ENCODE data around the gene PJA1. TPM values are rescaled to one million over a fixed set of nuclear protein-coding genes. Genes with fewer than 3 reads are reported as not detected.

PJA1 gene
- polyA plus RNA-seq, 1 of the 3 experiments (the other 2 are of a cell fraction), result 16.5 TPM

- Histone ChIP-seq H3K9ac (no peak overlapping the region), H3K4me3 (ENCODE audit: low read depth in 2 of 2, low read length in 1 of 2) (no peak overlapping the region), H3K4me1 (ENCODE audit: control insufficient read depth in 1 of 2, insufficient read depth in 2 of 2, low read depth in 1 of 2, low read length in 1 of 2) (peaks cover 0 to 2% of the 10 kb centered on the region in 2 experiments; a peak in 1 of 4 replicates), H3K9me3 (no peaks in the 10 kb centered on the region), H3K27me3 (ENCODE audit: insufficient read depth) (peaks cover 17% of the 10 kb centered on the region; the same call in 1 of the 2 replicates), H4K20me1 (ENCODE audit: insufficient read depth) (no peaks in the 10 kb centered on the region), H3K4me2 (no peak overlapping the region), H3K36me3 (replicated peaks in 1 of 2; ENCODE audit: control insufficient read depth in 1 of 2, insufficient read depth in 2 of 2, low read length in 1 of 2) (no peaks in the 10 kb centered on the region), H3K9me2 (no peaks in the 10 kb centered on the region), H3F3A (replicated peaks; ENCODE audit: insufficient read depth) (no peaks in the 10 kb centered on the region), H3K79me2 (ENCODE audit: insufficient read depth) (no peaks in the 10 kb centered on the region), H2AFZ (ENCODE audit: low read depth) (no peak overlapping the region), H3K27ac (ENCODE audit: low read depth in 2 of 2, low read length in 1 of 2) (no peak overlapping the region)
- no peak for DNase-seq
- ChIA-PET CTCF (interaction anchor here (1.1 to 1.2 kb wide), 2 partner anchors 20 to 21 kb away, joined by 3 read pairs; no protein-coding TSS in a partner anchor), POLR2A (no interaction called here)
- WGBS (ENCODE audit: low lambda C conversion rate), result 25% methylated on average over 4 of the region's 4 CpGs
- no peak for TF ChIP-seq FOXM1 (IDR thresholded peaks at IDR 0.05; ENCODE audit: low read depth)
- TF ChIP-seq SIN3A (IDR thresholded peaks at IDR 0.05; ENCODE audit: borderline replicate concordance, low read depth, low read length), result no peak
- no peak for TF ChIP-seq GABPA (IDR thresholded peaks at IDR 0.05; ENCODE audit: low read depth)
- no peak for TF ChIP-seq ELF1 (IDR thresholded peaks at IDR 0.05)
- TF ChIP-seq ZBTB33 (IDR thresholded peaks at IDR 0.05; ENCODE audit: borderline replicate concordance, low read depth), result no peak
- TF ChIP-seq TEAD4 (IDR thresholded peaks at IDR 0.05; ENCODE audit: borderline replicate concordance, insufficient read depth), result no peak
- no peak for TF ChIP-seq SMC3 (IDR thresholded peaks at IDR 0.05; ENCODE audit: low read depth, low read length)
- no peak for TF ChIP-seq TAF1 (IDR thresholded peaks at IDR 0.05; ENCODE audit: borderline replicate concordance, low read depth, low read length)
- TF ChIP-seq, protein P1, sequence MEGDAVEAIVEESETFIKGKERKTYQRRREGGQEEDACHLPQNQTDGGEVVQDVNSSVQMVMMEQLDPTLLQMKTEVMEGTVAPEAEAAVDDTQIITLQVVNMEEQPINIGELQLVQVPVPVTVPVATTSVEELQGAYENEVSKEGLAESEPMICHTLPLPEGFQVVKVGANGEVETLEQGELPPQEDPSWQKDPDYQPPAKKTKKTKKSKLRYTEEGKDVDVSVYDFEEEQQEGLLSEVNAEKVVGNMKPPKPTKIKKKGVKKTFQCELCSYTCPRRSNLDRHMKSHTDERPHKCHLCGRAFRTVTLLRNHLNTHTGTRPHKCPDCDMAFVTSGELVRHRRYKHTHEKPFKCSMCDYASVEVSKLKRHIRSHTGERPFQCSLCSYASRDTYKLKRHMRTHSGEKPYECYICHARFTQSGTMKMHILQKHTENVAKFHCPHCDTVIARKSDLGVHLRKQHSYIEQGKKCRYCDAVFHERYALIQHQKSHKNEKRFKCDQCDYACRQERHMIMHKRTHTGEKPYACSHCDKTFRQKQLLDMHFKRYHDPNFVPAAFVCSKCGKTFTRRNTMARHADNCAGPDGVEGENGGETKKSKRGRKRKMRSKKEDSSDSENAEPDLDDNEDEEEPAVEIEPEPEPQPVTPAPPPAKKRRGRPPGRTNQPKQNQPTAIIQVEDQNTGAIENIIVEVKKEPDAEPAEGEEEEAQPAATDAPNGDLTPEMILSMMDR (IDR thresholded peaks at IDR 0.05), result no peak
- no peak for TF ChIP-seq YY1 (IDR thresholded peaks at IDR 0.05; ENCODE audit: low read depth)
These were observed 38.4 kb upstream of the PJA1 start for GRCh38 chrX:69203638-69204037.

GRCh38 chrX:69197690-69198089, 32.4 kb upstream of the PJA1 start:
- no peaks in the 10 kb centered on the region for H4K20me1 ChIP-seq (ENCODE audit: insufficient read depth)
- peak overlapping the region in 1 of 2 experiments; percentile 43; a peak in 1 of 4 replicates for H3K27ac ChIP-seq (ENCODE audit: low read depth in 2 of 2, low read length in 1 of 2)
- peaks cover 0 to 21% of the 10 kb centered on the region in 2 experiments; a peak in 1 of 4 replicates for H3K4me1 ChIP-seq (ENCODE audit: control insufficient read depth in 1 of 2, insufficient read depth in 2 of 2, low read depth in 1 of 2, low read length in 1 of 2)
- no peak overlapping the region for H3K9ac ChIP-seq
- H3K27me3 ChIP-seq (ENCODE audit: insufficient read depth), result peaks cover 17% of the 10 kb centered on the region; the same call in 1 of the 2 replicates
- 0% methylated on average over 1 of the region's 1 CpG for WGBS (ENCODE audit: low lambda C conversion rate)
- peak; percentile 76 for DNase-seq
- H3K36me3 ChIP-seq (replicated peaks in 1 of 2; ENCODE audit: control insufficient read depth in 1 of 2, insufficient read depth in 2 of 2, low read length in 1 of 2), result no peaks in the 10 kb centered on the region
- H3K4me2 ChIP-seq, result no peak overlapping the region
- no peaks in the 10 kb centered on the region for H3K79me2 ChIP-seq (ENCODE audit: insufficient read depth)
- H3K9me3 ChIP-seq, result no peaks in the 10 kb centered on the region
- no peaks in the 10 kb centered on the region for H3K9me2 ChIP-seq
- H2AFZ ChIP-seq (ENCODE audit: low read depth), result no peak overlapping the region
- CTCF ChIA-PET, result interaction anchor here (1.1 to 1.4 kb wide), 3 partner anchors 25 to 370 kb away, joined by 3 to 6 read pairs (median 6); partner anchors contain the start of gene EFNB1
- POLR2A ChIA-PET, result interaction anchor here (1.2 kb wide), 2 partner anchors 18 to 32 kb away, joined by 3 to 4 read pairs; partner anchors contain the start of gene PJA1
- H3F3A ChIP-seq (replicated peaks; ENCODE audit: insufficient read depth), result no peaks in the 10 kb centered on the region
- H3K4me3 ChIP-seq (ENCODE audit: low read depth in 2 of 2, low read length in 1 of 2), result no peak overlapping the region
- TF ChIP-seq RAD21 (IDR thresholded peaks at IDR 0.05; ENCODE audit: low read length) (no peak), RCOR1 (IDR thresholded peaks at IDR 0.05; ENCODE audit: low read length) (peak; percentile 66; the same call in 1 of the 2 replicates), ELF1 (IDR thresholded peaks at IDR 0.05) (no peak), EP300 (IDR thresholded peaks at IDR 0.05; ENCODE audit: borderline replicate concordance in 1 of 2, low read depth in 1 of 2, low read length in 1 of 2) (peak in 1 of 2 experiments; percentile 58; a peak in 1 of 4 replicates), RFX5 (IDR thresholded peaks at IDR 0.05; ENCODE audit: low read length) (no peak), MAX (IDR thresholded peaks at IDR 0.05; ENCODE audit: low read depth) (no peak), CHD2 (IDR thresholded peaks at IDR 0.05; ENCODE audit: low read length, partially characterized antibody) (peak; percentile 57), USF1 (IDR thresholded peaks at IDR 0.05; ENCODE audit: borderline replicate concordance, low read depth) (no peak), RXRA (IDR thresholded peaks at IDR 0.05; ENCODE audit: borderline replicate concordance, low read depth) (no peak), FOSL2 (IDR thresholded peaks at IDR 0.05; ENCODE audit: borderline replicate concordance, low read depth) (no peak), IRF3 (IDR thresholded peaks at IDR 0.05; ENCODE audit: low read depth, low read length) (no peak), TAF1 (IDR thresholded peaks at IDR 0.05; ENCODE audit: borderline replicate concordance, low read depth, low read length) (no peak), TCF12 (IDR thresholded peaks at IDR 0.05) (no peak), GATA2 (CRISPR knock-in tag; IDR thresholded peaks at IDR 0.05) (peak; percentile 21; the same call in 1 of the 2 replicates)
